Common myeloid progenitor, CD34-positive (primary cell): ENCODE measurements around the gene SURF1.
A peak's percentile ranks its signal among the peaks of the same experiment; 100 is the strongest.

Source experiments
- CTCF ChIA-PET: fragments of 350-600 bp; sonication (Branson Sonifier 250); formaldehyde crosslinking; loops from one replicate; lab custom pipeline; 2021; ENCODE audit warnings: antibody characterized with exemption; lab: Charles Lee
- POLR2A ChIA-PET: fragments of 350-600 bp; sonication (Branson Sonifier 250); formaldehyde crosslinking; loops from one replicate; lab custom pipeline; 2021; ENCODE audit warnings: antibody characterized with exemption; lab: Charles Lee
- DNase-seq, 3 donors: peaks; one replicate each; pipeline versions ENCODE4 v3.0.0 to v3.0.0-alpha.2; 2013
- H3K27ac ChIP-seq, 2 experiments: 1 replicate in 1 of 2; 2 replicates in 1 of 2; pipeline ENCODE4 v1.7.0; 2013; ENCODE audit warnings: inconsistent platforms in 2 of 2, low read length in 2 of 2, mild to moderate bottlenecking in 2 of 2, low read depth in 1 of 2, moderate library complexity in 1 of 2; ENCODE audit not compliant: severe bottlenecking in 2 of 2, insufficient read depth in 1 of 2, poor library complexity in 1 of 2
- H3K27me3 ChIP-seq, 5 experiments: replicated peaks in 2 of 5; 1 replicate in 3 of 5; 2 replicates in 2 of 5; pipeline versions ENCODE4 v1.6.1 to v1.7.0; 2013; ENCODE audit warnings: low read length in 4 of 5, mild to moderate bottlenecking in 2 of 5, moderate library complexity in 2 of 5, inconsistent platforms in 1 of 5; ENCODE audit not compliant: insufficient read depth in 5 of 5, control insufficient read depth in 4 of 5
- H3K36me3 ChIP-seq, 4 experiments: 1 replicate in 2 of 4; 2 replicates in 2 of 4; pipeline versions ENCODE4 v1.6.1 to v1.7.0; 2013; ENCODE audit warnings: low read length in 3 of 4, control low read depth in 1 of 4, mild to moderate bottlenecking in 1 of 4; ENCODE audit not compliant: control insufficient read depth in 4 of 4, insufficient read depth in 4 of 4
- H3K4me1 ChIP-seq, 4 experiments: 1 replicate in 3 of 4; 2 replicates in 1 of 4; pipeline versions ENCODE4 v1.6.1 to v1.7.1; 2013; ENCODE audit warnings: low read length in 3 of 4, mild to moderate bottlenecking in 3 of 4, control low read depth in 1 of 4, inconsistent platforms in 1 of 4, moderate library complexity in 1 of 4; ENCODE audit not compliant: control insufficient read depth in 4 of 4, insufficient read depth in 4 of 4; ENCODE audit errors: control extremely low read depth in 1 of 4
- H3K4me3 ChIP-seq, 7 experiments: 1 replicate in 4 of 7; 2 replicates in 3 of 7; pipeline versions ENCODE4 v1.5.1 to v1.7.0; 2013; ENCODE audit warnings: mild to moderate bottlenecking in 7 of 7, low read length in 6 of 7, moderate library complexity in 6 of 7, inconsistent platforms in 2 of 7, low read depth in 2 of 7, control low read depth in 1 of 7; ENCODE audit not compliant: insufficient read depth in 4 of 7, control insufficient read depth in 1 of 7; ENCODE audit errors: extremely low read depth in 1 of 7
- H3K9me3 ChIP-seq, 5 experiments: 1 replicate in 4 of 5; 2 replicates in 1 of 5; pipeline versions ENCODE4 v1.6.1 to v1.7.1; 2013; ENCODE audit warnings: low read length in 4 of 5, mild to moderate bottlenecking in 2 of 5, inconsistent platforms in 1 of 5, low read depth in 1 of 5, moderate library complexity in 1 of 5; ENCODE audit not compliant: control insufficient read depth in 4 of 5, insufficient read depth in 2 of 5; ENCODE audit errors: control extremely low read depth in 1 of 5
- WGBS: methylation state at CpG from one replicate; pipeline ENCODE4 v1.1.5; 2013; ENCODE audit not compliant: insufficient coverage; 5-methylcytosine and 5-hydroxymethylcytosine counted together

The SURF1 gene

GRCh38 chr9:133371261-133371711 lies 15.0 kb upstream of the SURF1 start:
- POLR2A ChIA-PET: interaction anchor here (1.1 to 1.9 kb wide), 2 partner anchors 12 to 23 kb away, joined by 5 to 7 read pairs; partner anchors contain the start of genes MED22 and RPL7A
- peak overlapping the region in 1 of 2 experiments; percentile 41 for H3K27ac ChIP-seq
- CTCF ChIA-PET: interaction anchor here (0.7 to 7.6 kb wide), 12 partner anchors 8 to 191 kb away, joined by 3 to 75 read pairs (median 4); partner anchors contain the start of genes RPL7A, SURF1 and SURF2
- H3K4me3 ChIP-seq: peak overlapping the region in 1 of 7 experiments; percentile 8
- peaks cover 7 to 68% (median 29%) of the 10 kb centered on the region in 4 experiments for H3K36me3 ChIP-seq
- H3K9me3 ChIP-seq: no peaks in the 10 kb centered on the region
- H3K4me1 ChIP-seq: peaks cover 8 to 44% (median 38%) of the 10 kb centered on the region in 4 experiments
- peak; percentile 43 to 70 (median 54) for DNase-seq
- 25% methylated on average over 12 of the region's 12 CpGs for WGBS
- no peaks in the 10 kb centered on the region for H3K27me3 ChIP-seq

- ChIA-PET CTCF (interaction anchor here (0.7 to 7.6 kb wide), 10 partner anchors 8 to 190 kb away, joined by 3 to 75 read pairs (median 5); partner anchors contain the start of genes RPL7A, SURF1 and SURF2), POLR2A (interaction anchor here (1.1 to 1.9 kb wide), 2 partner anchors 11 to 22 kb away, joined by 5 to 7 read pairs; partner anchors contain the start of genes MED22 and RPL7A)
- WGBS: 69% methylated on average over 7 of the region's 9 CpGs
- Histone ChIP-seq H3K9me3 (no peaks in the 10 kb centered on the region), H3K4me1 (peaks cover 8 to 43% (median 36%) of the 10 kb centered on the region in 4 experiments), H3K4me3 (peak overlapping the region in 1 of 7 experiments; percentile 8), H3K27me3 (no peaks in the 10 kb centered on the region), H3K36me3 (peaks cover 12 to 74% (median 35%) of the 10 kb centered on the region in 4 experiments), H3K27ac (peak overlapping the region in 1 of 2 experiments; percentile 41)
- no peak for DNase-seq
Measured at GRCh38 chr9:133370685-133371084, 14.4 kb upstream of the SURF1 start.

- 99% methylated on average over 7 of the region's 7 CpGs for WGBS
- H3K4me1 ChIP-seq: peaks cover 5 to 39% (median 33%) of the 10 kb centered on the region in 4 experiments
- ChIA-PET POLR2A (no interaction called here), CTCF (interaction anchor here (7.6 kb wide), 1 partner anchor 12 kb away, joined by 75 read pairs; the partner anchor contains the start of genes SURF1 and SURF2)
- peak overlapping the region in 1 of 2 experiments; percentile 5 for H3K27ac ChIP-seq
- no peak overlapping the region for H3K4me3 ChIP-seq
- peaks cover 14 to 82% (median 41%) of the 10 kb centered on the region in 4 experiments for H3K36me3 ChIP-seq
- no peaks in the 10 kb centered on the region for H3K9me3 ChIP-seq
- DNase-seq: no peak
- H3K27me3 ChIP-seq: no peaks in the 10 kb centered on the region
Measured at GRCh38 chr9:133369933-133370332, 13.6 kb upstream of the SURF1 start.

GRCh38 chr9:133369422-133369821 lies 13.1 kb upstream of the SURF1 start:
- 96% methylated on average over 6 of the region's 6 CpGs for WGBS
- H3K36me3 ChIP-seq: peaks cover 14 to 84% (median 43%) of the 10 kb centered on the region in 4 experiments
- POLR2A ChIA-PET: no interaction called here
- peaks cover 2 to 34% (median 28%) of the 10 kb centered on the region in 4 experiments for H3K4me1 ChIP-seq
- H3K27me3 ChIP-seq: no peaks in the 10 kb centered on the region
- CTCF ChIA-PET: interaction anchor here (7.6 kb wide), 1 partner anchor 12 kb away, joined by 75 read pairs; the partner anchor contains the start of genes SURF1 and SURF2
- peak overlapping the region in 1 of 2 experiments; percentile 5 for H3K27ac ChIP-seq
- no peak overlapping the region for H3K4me3 ChIP-seq
- no peaks in the 10 kb centered on the region for H3K9me3 ChIP-seq
- no peak for DNase-seq

GRCh38 chr9:133368249-133368881 lies 12.1 kb upstream of the SURF1 start:
- H3K27me3 ChIP-seq: no peaks in the 10 kb centered on the region
- peaks cover 2 to 27% (median 22%) of the 10 kb centered on the region in 4 experiments for H3K4me1 ChIP-seq
- POLR2A ChIA-PET: no interaction called here
- WGBS: 88% methylated on average over 12 of the region's 18 CpGs
- H3K27ac ChIP-seq: peak overlapping the region in 1 of 2 experiments; percentile 3
- DNase-seq: no peak
- peaks cover 14 to 94% (median 51%) of the 10 kb centered on the region in 4 experiments for H3K36me3 ChIP-seq
- CTCF ChIA-PET: interaction anchor here (1.1 to 7.6 kb wide), 2 partner anchors 10 to 181 kb away, joined by 3 to 75 read pairs; partner anchors contain the start of genes SURF1 and SURF2
- H3K9me3 ChIP-seq: no peaks in the 10 kb centered on the region
- H3K4me3 ChIP-seq: no peak overlapping the region

- no peak overlapping the region for H3K27ac ChIP-seq
- no peaks in the 10 kb centered on the region for H3K27me3 ChIP-seq
- ChIA-PET CTCF (interaction anchor here (1.1 kb wide), 1 partner anchor 180 kb away, joined by 3 read pairs; no protein-coding TSS in a partner anchor), POLR2A (no interaction called here)
- no peak for DNase-seq
- peaks cover 14 to 95% (median 54%) of the 10 kb centered on the region in 4 experiments for H3K36me3 ChIP-seq
- H3K9me3 ChIP-seq: no peaks in the 10 kb centered on the region
- H3K4me1 ChIP-seq: peaks cover 2 to 26% (median 22%) of the 10 kb centered on the region in 4 experiments
- 99% methylated on average over 10 of the region's 10 CpGs for WGBS
- no peak overlapping the region for H3K4me3 ChIP-seq
Measured at GRCh38 chr9:133367778-133368177, 11.5 kb upstream of the SURF1 start.
